HG02970 (cell line): Measurements from ENCODE around the gene SFTPA1.
"Not testable (repeated sequence)": the region's sequence is repeated elsewhere in the genome, so short reads cannot be mapped to it uniquely, and the experiment has no call there.

Experiments
- ATAC-seq: cut with Tn5 transposase; IDR thresholded peaks from one replicate; pipeline ENCODE4 v1.9.1; 2021; ENCODE audit warnings: mild to moderate bottlenecking, moderate library complexity, moderate number of reproducible peaks; ENCODE audit not compliant: unreplicated experiment, low FRiP score

The SFTPA1 gene

DNA sequence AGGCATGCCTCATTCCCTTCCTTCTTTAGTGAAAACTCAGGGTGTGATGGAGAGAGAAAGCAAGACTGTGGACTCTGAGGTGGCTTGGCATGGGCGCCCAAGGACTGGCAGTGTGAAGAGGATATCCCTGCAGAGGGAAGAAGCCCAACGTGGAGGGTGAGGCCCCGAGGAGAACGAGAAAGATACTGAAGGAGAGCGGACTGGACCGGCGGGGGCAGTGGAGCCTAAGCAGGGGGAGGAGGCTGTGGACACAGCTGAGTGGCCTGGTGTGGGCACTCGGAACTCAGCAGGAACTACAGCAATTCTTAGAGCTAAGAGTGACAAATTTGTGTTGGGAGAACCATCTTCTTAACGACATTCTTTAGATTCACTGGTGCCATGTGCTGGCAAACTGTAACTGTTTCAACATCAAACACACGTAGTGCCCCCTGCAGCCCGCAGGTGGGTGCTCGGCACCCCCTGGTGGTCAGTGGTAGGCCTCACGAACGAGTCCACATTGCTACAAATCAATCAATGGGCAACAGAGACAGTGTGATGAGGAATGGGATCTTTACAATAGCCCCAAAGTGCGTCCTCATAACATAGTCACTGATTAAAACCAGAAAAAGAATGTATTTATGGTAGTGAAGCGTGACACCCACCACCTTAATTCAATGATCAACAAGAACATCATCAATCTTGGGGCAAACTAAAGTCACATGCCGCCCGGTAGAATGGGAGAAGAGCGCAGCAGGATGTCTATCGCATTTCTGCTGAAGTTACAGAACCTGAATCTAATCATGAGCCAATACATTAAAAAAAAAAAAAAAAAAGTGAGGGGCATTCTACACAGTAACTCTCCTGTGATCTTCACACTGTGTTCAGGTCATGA, 2.0 kb upstream of the SFTPA1 start:
- ATAC-seq, result no peak

DNA sequence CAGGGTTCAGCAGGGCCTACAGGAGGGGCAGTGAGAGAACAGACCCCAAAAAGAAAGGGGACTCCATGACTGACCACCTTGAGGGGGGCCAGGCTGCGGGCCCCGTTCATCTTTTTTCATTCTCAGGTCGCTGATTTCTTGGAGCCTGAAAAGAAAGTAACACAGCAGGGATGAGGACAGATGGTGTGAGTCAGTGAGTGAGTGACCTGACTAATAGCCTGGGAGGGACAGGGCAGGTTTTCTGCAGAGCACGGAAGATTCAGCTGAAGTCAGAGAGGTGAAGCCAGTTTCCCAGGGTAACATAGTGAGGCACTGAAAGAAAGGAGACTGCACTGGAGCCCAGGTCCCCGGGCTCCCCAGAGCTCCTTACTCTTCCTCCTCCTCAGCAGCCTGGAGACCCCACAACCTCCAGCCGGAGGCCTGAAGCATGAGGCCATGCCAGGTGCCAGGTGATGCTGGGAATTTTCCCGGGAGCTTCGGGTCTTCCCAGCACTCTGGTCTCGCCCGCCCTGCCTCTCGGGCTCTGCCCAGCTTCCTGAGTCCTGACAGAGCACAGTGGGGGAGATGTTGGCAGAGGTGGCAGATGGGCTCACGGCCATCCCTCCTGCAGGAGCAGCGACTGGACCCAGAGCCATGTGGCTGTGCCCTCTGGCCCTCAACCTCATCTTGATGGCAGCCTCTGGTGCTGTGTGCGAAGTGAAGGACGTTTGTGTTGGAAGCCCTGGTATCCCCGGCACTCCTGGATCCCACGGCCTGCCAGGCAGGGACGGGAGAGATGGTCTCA, 646 bp downstream of the SFTPA1 start:
- not testable (repeated sequence) for ATAC-seq

GRCh38 chr10:79615577-79615976, 4.8 kb downstream of the SFTPA1 start:
- ATAC-seq, result no peak

DNA sequence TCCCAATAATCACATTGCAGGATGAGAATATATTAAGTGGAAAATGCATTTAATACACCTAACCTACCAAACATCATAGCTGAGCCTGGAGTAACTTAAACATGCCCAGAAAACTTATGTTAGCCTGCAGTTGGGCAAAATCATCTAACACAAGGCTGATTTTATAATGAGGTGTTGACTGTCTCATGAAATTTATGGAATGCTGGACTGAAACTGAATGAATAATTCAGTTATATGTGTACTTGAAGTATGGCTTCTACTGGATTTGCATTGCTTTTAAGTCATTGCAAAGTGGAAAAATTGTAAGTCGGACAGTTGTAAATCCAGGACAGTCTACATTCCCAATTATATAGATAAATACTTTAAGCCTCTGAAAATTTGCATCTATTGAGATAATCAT, 5.4 kb downstream of the SFTPA1 start:
- ATAC-seq, result no peak

- not testable (repeated sequence) for ATAC-seq
Observed at GRCh38 chr10:79623663-79624062, 12.9 kb downstream of the SFTPA1 start.

DNA sequence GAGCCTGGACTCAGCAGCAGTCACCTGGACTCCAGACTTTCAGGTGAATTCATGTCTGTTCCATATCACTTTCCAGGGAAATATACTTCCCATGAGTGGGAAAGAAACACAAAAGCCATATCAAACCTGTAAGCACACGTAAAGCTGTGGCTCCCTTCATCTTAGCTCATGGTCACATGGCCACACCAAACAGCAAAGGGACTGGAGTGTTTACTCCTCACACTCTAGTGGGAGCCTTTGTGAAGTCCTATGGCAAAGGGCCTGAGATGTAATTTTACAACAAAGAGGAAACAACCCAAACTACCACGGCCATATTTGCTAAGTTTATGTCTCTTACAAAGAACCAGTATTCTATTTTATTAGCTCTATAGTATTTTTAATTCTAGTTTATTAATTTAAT, 16.3 kb downstream of the SFTPA1 start:
- no peak for ATAC-seq

- ATAC-seq, result no peak
Observed at GRCh38 chr10:79628083-79628482, 17.3 kb downstream of the SFTPA1 start.

DNA sequence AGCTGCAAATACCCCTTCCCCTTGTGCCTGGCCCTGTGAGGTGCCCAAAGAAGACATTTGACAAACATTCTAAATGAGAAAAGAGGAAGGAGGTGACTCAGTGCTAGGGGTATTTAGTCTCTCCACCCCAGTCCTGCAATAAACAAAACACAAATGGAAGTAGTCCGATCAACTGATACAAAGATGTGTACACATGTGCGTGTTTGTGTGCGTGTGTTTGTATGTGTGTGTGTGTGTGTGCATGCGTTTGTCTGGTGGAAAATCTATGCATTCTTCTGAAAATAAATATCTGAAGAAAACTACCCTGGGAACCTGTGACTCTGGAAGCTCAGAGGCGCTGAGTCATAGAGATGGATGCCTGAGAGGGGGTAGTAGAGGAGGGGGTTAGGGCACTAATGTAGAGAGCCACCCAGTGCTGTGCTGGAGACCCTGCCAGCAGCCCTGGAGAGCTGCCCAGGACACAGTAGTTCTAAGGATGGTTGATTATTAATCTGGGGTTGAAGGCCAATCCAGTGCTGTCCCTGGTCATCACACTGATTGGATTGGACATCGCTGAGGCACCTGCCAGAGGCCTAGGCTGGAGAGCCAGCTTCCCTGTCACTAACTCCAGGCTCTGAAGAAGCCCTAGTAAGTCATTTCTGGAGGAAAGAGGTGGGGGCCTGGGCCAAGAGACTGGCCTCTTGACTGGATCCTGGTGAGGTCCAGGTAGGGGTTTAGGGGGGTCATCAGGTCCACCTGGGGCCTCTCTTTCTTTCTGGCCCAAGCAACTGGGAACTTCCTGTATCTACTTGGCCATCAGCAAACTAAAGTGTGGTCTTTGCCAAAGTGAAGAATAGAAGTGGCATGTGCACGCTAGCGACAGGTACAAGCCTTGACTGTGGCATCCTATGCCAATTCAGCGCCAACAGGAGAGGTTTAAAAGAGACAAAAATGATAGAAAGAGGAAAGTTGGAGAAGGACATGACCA, 18.5 kb downstream of the SFTPA1 start:
- ATAC-seq, result no peak

DNA sequence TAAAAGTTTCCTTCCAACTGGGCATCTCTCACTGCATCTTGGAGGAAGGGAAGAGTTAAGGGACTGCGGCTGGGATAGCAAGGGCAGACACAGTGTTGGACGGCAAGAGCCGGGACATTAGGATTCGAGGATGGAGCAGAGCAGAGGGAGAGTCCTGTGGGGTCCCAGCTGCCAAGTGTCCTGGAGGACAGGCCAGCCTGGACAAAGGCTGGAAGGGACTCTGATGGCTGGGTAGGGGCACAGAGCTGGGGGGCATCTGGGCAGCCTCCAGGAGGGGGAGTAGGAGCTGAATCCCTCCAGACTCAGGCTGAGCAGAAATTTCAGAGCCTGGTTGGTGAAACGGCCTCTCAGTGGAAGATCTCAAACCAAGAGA, 19.2 kb downstream of the SFTPA1 start:
- no peak for ATAC-seq

GRCh38 chr10:79636654-79637199, 26.0 kb downstream of the SFTPA1 start:
- ATAC-seq, result not testable (repeated sequence)

DNA sequence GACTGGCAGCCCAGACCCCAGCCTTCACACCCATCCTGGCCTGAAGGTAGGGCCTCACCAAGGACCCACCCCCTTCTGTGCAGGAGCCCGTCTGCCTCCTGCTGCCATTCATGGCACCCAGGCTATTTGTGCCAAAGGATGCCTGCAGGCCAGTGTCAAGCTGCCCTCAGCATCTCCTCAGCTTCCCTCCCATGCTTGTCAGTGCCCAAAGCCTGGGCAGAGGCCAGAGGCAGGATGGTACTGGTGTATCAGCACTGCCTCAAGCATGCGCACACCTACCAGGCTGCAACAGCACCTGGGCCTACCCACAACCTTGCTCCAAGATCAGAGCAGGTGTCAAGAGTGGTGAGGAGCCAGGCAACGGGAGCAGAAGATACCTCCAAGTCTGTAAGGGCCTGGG, 27.6 kb downstream of the SFTPA1 start:
- no peak for ATAC-seq

DNA sequence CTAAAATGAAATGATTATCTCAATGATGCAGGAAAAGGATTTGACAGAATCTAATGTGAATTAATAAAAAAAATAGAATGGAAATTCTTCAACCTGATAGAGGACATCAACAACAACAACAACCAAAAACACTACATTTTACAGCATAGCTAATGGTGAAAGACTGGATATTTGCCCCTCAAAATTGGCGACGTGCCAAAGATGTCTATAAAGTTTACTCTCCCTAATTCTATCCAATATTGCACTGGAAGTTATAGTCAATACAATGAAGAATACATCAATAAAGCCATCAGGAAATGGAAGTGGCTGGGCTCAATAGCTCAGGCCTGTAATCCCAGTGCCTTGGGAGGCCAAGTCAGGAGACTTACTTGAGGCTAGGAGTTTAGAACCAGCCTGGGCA, 42.0 kb downstream of the SFTPA1 start:
- ATAC-seq, result not testable (repeated sequence)

DNA sequence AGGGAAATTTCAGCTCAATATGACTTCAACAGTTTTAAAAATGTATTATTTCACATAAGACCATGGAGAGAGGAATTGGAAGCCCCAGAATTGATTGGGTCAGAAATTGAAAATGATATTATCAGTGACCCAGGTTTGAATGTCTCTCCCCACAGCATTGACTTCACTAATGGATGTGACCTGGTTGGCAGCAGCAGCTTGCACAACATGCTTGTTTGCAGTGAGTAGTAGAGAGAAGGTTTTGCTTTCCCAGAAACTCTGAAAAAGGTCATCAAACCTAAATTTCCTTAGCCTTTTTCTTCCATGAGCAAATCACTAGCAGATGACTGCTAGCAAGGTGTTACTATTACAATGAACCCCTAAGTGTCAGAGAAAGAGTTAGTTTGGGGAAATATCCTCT, 52.5 kb downstream of the SFTPA1 start:
- not testable (repeated sequence) for ATAC-seq

GRCh38 chr10:79664686-79665085, 53.9 kb downstream of the SFTPA1 start:
- not testable (repeated sequence) for ATAC-seq
